NB4 (cell line): Measurements from ENCODE around the gene SPOCK3.
A peak's percentile ranks its signal among the peaks of the same experiment; 100 is the strongest.

Source experiments
- DNase-seq: peaks from one replicate; pipeline ENCODE4 v3.0.0; 2010; ENCODE audit warnings: low read depth
- H3K4me3 ChIP-seq: one replicate; pipeline ENCODE4 v1.5.1; 2011; ENCODE audit warnings: mild to moderate bottlenecking, low read depth, low read length, moderate library complexity
- CTCF ChIP-seq: IDR thresholded peaks from one replicate; pipeline ENCODE4 v1.5.1; 2012; ENCODE audit warnings: low read depth, low read length
- MAX ChIP-seq: IDR thresholded peaks from 2 replicates; pipeline ENCODE4 v1.6.1; 2011; ENCODE audit warnings: low read depth, low read length
- MYC ChIP-seq: IDR thresholded peaks from 2 replicates; pipeline ENCODE4 v1.6.1; 2011; ENCODE audit warnings: low read depth, low read length
- POLR2A ChIP-seq: IDR thresholded peaks from 2 replicates; pipeline ENCODE4 v1.6.1; 2011; ENCODE audit warnings: mild to moderate bottlenecking; ENCODE audit not compliant: insufficient read length; ENCODE audit errors: extremely low read depth

SPOCK3 gene

GRCh38 chr4:167102475-167102874 is 131.8 kb downstream of the SPOCK3 start:
- DNase-seq = no peak
- no peak overlapping the region for H3K4me3 ChIP-seq
- TF ChIP-seq MAX (no peak), POLR2A (no peak), CTCF (no peak), MYC (no peak)

- no peak for DNase-seq
- TF ChIP-seq MAX (no peak), POLR2A (no peak), CTCF (no peak), MYC (no peak)
- H3K4me3 ChIP-seq = no peak overlapping the region
Measured at GRCh38 chr4:167101035-167101434, 133.3 kb downstream of the SPOCK3 start.

GRCh38 chr4:167100120-167100519 is 134.2 kb downstream of the SPOCK3 start:
- DNase-seq = no peak
- no peak overlapping the region for H3K4me3 ChIP-seq
- TF ChIP-seq MAX (no peak), MYC (no peak), CTCF (no peak), POLR2A (no peak)

- TF ChIP-seq POLR2A (no peak), CTCF (no peak), MAX (no peak), MYC (no peak)
- no peak overlapping the region for H3K4me3 ChIP-seq
- DNase-seq = no peak
Measured at GRCh38 chr4:167088115-167088514, 146.2 kb downstream of the SPOCK3 start.

- TF ChIP-seq MYC (no peak), CTCF (no peak), MAX (no peak), POLR2A (no peak)
- no peak for DNase-seq
- H3K4me3 ChIP-seq = no peak overlapping the region
Measured at GRCh38 chr4:167084321-167084720, 150.0 kb downstream of the SPOCK3 start.

- H3K4me3 ChIP-seq = no peak overlapping the region
- no peak for TF ChIP-seq POLR2A
- no peak for TF ChIP-seq MYC
- no peak for TF ChIP-seq CTCF
- no peak for TF ChIP-seq MAX
- DNase-seq = peak; percentile 3
Measured at GRCh38 chr4:167079762-167080161, 154.5 kb downstream of the SPOCK3 start.
